CD4-positive, CD25-positive, alpha-beta regulatory T cell (primary cell): Measurements from ENCODE around the gene KMT5C. TPM values are rescaled to one million over a fixed set of nuclear protein-coding genes. Genes with fewer than 3 reads are reported as not detected.

ENCODE experiments used
- ATAC-seq, 2 donors: fragments of 150-1000 bp; cut with Tn5 transposase; one replicate each; pipeline ENCODE4 v1.10.0; 2021; ENCODE audit warnings: low read depth in 2 of 2, moderate number of reproducible peaks in 2 of 2, moderate library complexity in 1 of 2
- DNase-seq, 3 donors: peaks; one replicate each; pipeline versions ENCODE4 v3.0.0 to v3.0.0-alpha.2; 2012 to 2022; ENCODE audit warnings: mixed read lengths in 1 of 3
- H3K27ac ChIP-seq: one replicate; pipeline ENCODE4 v1.7.0; 2013; ENCODE audit warnings: mild to moderate bottlenecking, low read length; ENCODE audit not compliant: insufficient read depth, poor library complexity, severe bottlenecking
- H3K27me3 ChIP-seq: one replicate; pipeline ENCODE4 v1.7.0; 2013; ENCODE audit warnings: low read length; ENCODE audit not compliant: control insufficient read depth, insufficient read depth
- H3K36me3 ChIP-seq: one replicate; pipeline ENCODE4 v1.7.0; 2013; ENCODE audit warnings: mild to moderate bottlenecking, low read length, moderate library complexity; ENCODE audit not compliant: control insufficient read depth, insufficient read depth
- H3K4me1 ChIP-seq: 2 replicates; pipeline ENCODE4 v1.7.0; 2013; ENCODE audit warnings: mild to moderate bottlenecking, low read length; ENCODE audit not compliant: insufficient read depth, control insufficient read depth, poor library complexity, severe bottlenecking
- H3K4me3 ChIP-seq: one replicate; pipeline ENCODE4 v1.7.0; 2013; ENCODE audit warnings: low read depth, mild to moderate bottlenecking, low read length, moderate library complexity
- H3K9me3 ChIP-seq, 2 experiments: 1 replicate in 1 of 2; 2 replicates in 1 of 2; pipeline ENCODE4 v1.7.0; 2013; ENCODE audit warnings: low read length in 2 of 2, mild to moderate bottlenecking in 1 of 2, moderate library complexity in 1 of 2; ENCODE audit not compliant: control insufficient read depth in 2 of 2
- H3K27ac Mint-ChIP-seq, 3 donors: one replicate each; pipeline ENCODE4 v1.8.0; 2020 to 2022; ENCODE audit warnings: mild to moderate bottlenecking in 3 of 3, mixed read lengths in 3 of 3, moderate library complexity in 2 of 3
- H3K27me3 Mint-ChIP-seq: one replicate; pipeline ENCODE4 v1.8.0; 2022; ENCODE audit warnings: mild to moderate bottlenecking, mixed read lengths
- H3K36me3 Mint-ChIP-seq: one replicate; pipeline ENCODE4 v1.8.0; 2020; ENCODE audit warnings: mixed read lengths
- H3K4me1 Mint-ChIP-seq, 4 donors: one replicate each; pipeline ENCODE4 v1.8.0; 2020 to 2022; ENCODE audit warnings: mixed read lengths in 4 of 4, mild to moderate bottlenecking in 1 of 4
- H3K4me3 Mint-ChIP-seq, 4 donors: one replicate each; pipeline ENCODE4 v1.8.0; 2020 to 2022; ENCODE audit warnings: mild to moderate bottlenecking in 4 of 4, mixed read lengths in 4 of 4, moderate library complexity in 3 of 4
- H3K9me3 Mint-ChIP-seq, 7 donors: one replicate each; pipeline ENCODE4 v1.8.0; 2020 to 2022; ENCODE audit warnings: mixed read lengths in 7 of 7, mild to moderate bottlenecking in 3 of 7, moderate library complexity in 2 of 7
- polyA plus RNA-seq, 4 donors: library from polyadenylated mRNA; unstranded; fragments of 300-500 nt; fragmentation: Illumina TruSeq; gene quantifications; one replicate each; pipeline ENCODE4 v1.2.3, GENCODE V29; 2021
- total RNA-seq: library from RNA; stranded (reverse); gene quantifications from one replicate; pipeline ENCODE4 v1.2.3, GENCODE V29; 2022

The KMT5C gene
- total and polyA plus RNA-seq, 5 donors from 2014 or later: 0.98 to 69.6 (median 1.2) TPM

DNA sequence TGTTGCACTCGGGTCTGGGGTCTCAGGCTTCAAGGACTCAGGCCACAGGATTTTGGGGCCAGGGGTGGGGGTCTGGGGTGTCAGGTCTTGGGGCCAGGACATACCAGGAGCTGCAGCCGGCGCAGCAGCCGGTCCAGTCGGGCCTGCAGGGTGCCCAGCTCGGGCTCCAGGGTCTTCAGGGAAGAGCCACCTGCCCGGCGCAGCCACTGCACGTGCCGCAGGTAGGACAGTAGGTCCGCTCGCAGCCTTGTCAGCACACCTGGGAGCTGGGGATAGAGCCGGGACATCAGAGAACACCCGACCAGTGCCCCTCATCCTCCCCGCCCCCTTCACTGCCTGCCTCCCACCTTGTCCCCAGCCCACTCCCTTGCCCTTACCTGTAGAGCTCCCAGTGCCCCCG lies 28.4 kb downstream of the KMT5C start:
- Mint-ChIP-seq H3K27me3 (peaks cover 52% of the 10 kb centered on the region), H3K4me3 (no peak overlapping the region), H3K4me1 (peaks cover 0 to 10% (median 4%) of the 10 kb centered on the region in 4 donors), H3K27ac (no peak overlapping the region), H3K9me3 (peaks cover 0 to 6% (median 0%) of the 10 kb centered on the region in 7 donors), H3K36me3 (no peaks in the 10 kb centered on the region)
- DNase-seq: no peak
- H3K4me3 ChIP-seq: no peak overlapping the region
- H3K27ac ChIP-seq: no peak overlapping the region
- no peak for ATAC-seq
- no peaks in the 10 kb centered on the region for H3K36me3 ChIP-seq
- no peaks in the 10 kb centered on the region for H3K9me3 ChIP-seq
- H3K4me1 ChIP-seq: peaks cover 13% of the 10 kb centered on the region
- H3K27me3 ChIP-seq: peaks cover 8% of the 10 kb centered on the region

DNA sequence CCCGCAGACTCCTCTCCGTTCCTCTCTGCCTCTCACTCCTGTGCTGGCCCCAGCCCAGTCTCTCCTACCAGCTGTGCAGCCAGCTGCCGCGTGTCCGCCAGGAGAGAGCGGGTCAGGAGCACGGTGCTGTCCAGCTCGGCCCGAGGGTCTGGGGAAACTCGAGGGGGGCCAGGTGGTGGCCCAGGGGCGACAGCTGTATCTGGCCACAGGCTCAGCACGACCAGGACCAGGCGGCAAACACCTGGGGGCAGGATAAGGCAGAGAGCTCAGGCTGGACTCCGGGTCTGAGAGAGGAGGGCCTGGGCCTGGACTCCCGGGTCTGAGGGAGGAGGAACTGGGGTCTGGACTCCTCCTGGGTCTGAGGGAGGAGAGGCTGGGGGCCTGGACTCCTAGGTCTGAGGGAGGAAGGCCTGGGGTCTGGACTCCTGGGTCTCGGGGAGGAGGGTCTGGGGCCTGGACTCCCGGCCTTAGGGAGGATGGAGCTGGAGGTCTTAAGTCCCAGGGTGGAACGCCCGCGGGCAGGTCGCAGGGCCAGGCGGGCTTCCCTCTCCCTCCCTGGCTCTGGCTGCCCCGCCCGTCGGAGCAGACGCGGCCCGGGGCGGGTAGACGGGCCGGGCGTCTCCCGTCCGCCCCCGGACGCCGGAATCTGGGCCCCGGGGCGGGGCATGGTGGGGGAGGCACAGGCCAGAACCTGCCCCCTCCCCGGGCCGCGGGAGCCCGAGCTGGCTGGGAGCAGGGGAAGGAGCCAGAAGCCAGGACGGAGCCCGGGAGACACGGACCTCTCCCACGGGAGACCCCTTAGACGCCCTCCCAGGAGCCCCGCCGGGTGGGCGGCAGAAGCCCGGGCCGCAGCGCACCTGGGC lies 29.3 kb downstream of the KMT5C start:
- no peaks in the 10 kb centered on the region for H3K9me3 ChIP-seq
- Mint-ChIP-seq H3K4me1 (peaks cover 0 to 14% (median 7%) of the 10 kb centered on the region in 4 donors), H3K27ac (no peak overlapping the region), H3K27me3 (peaks cover 58% of the 10 kb centered on the region), H3K4me3 (peak overlapping the region in 1 of 4 donors; percentile 22), H3K36me3 (no peaks in the 10 kb centered on the region), H3K9me3 (peaks cover 0 to 6% (median 0%) of the 10 kb centered on the region in 7 donors)
- no peak overlapping the region for H3K27ac ChIP-seq
- peaks cover 13% of the 10 kb centered on the region for H3K4me1 ChIP-seq
- no peaks in the 10 kb centered on the region for H3K36me3 ChIP-seq
- peak in 1 of 3 donors; percentile 20 for DNase-seq
- no peak for ATAC-seq
- H3K27me3 ChIP-seq: peaks cover 8% of the 10 kb centered on the region
- no peak overlapping the region for H3K4me3 ChIP-seq

DNA sequence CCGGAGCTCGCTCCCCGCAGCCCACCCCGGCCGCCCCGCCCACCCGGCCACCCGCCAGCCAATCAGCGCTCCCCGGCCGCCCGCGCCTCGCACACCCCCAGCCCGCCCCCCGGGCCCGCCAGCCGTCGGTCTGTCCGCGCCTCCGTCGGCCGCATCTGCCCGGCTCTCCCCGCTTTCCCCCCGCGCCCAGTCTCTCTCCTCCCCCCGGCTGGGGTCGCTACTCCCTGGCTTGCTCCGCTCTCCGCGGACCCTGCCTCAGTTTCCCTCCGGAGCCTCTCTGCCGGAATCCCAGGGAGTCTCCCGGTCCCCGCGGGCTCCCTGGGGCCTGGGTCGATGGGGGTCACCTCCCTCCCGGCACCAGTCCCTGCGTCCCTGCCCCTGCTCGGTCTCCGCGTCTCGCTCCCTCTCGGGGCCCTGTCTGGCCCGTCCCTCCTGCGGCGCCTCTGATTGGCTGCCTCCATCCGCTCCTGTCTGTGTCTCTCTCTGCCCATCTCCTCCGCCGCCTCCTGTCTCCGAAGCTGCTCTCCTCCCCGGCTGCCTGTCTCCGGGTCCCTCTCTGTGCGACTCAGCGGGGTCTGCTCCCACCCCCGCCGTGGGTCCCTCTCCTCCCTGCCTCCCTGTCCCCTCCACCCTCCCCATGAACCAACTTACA lies 30.1 kb downstream of the KMT5C start:
- Histone ChIP-seq H3K36me3 (no peaks in the 10 kb centered on the region), H3K9me3 (no peaks in the 10 kb centered on the region), H3K27me3 (peaks cover 8% of the 10 kb centered on the region), H3K4me1 (peaks cover 13% of the 10 kb centered on the region), H3K4me3 (no peak overlapping the region), H3K27ac (no peak overlapping the region)
- DNase-seq: peak in 2 of 3 donors; percentile 30 to 40
- peak in 1 of 2 donors; percentile 43 for ATAC-seq
- Mint-ChIP-seq H3K4me1 (peaks cover 0 to 14% (median 7%) of the 10 kb centered on the region in 4 donors), H3K9me3 (peaks cover 0 to 6% (median 0%) of the 10 kb centered on the region in 7 donors), H3K4me3 (peak overlapping the region in 3 of 4 donors; percentile 73 to 77 (median 74)), H3K36me3 (no peaks in the 10 kb centered on the region), H3K27me3 (peaks cover 59% of the 10 kb centered on the region), H3K27ac (peak overlapping the region in 1 of 3 donors; percentile 75)

DNA sequence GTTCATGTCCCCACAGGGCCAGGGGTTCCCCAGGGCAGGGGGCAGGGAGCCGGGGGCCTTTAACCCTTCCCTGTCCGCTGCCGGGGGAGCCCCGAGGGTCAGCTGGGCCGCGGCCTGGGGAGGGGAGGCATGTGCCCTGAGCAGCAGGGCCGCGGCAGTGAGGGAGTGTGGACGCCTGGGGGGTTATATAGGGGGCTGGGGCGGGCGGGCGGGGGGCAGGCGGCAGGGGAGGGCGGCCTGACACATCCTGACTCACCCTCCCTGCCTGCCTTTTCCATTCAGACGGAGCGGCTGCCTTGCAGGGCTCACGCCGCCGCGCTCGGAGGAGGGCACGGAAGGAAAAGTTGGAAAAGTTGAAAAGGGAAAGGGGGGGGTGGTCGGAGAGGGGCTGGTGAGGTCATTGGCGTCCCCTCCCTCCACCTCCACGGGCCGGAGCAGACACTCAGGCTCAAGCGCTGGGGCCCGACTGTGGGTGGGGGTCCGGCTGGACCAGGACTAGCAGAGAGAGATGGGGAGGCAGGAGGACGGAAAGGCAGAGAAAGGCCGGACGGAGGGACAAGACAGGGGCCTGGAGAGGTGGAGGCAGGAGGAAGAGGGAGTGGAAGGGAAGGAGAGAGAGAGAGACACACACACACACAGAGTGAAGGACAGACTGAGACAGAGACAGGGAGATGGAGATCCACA lies 30.8 kb downstream of the KMT5C start, which contains the start of gene IL11:
TSS of gene IL11 (minus strand) at position 159 of the 684 bp plus-strand sequence. CDS start at position 6, 153 bp downstream.
- no peak for ATAC-seq
- no peak for DNase-seq
- peak within 1 kb of the TSS in 3 of 4 donors; percentile 73 to 77 (median 74) for H3K4me3 Mint-ChIP-seq
- peaks cover 0 to 6% (median 0%) of the 10 kb centered on the region in 7 donors for H3K9me3 Mint-ChIP-seq
- H3K4me1 Mint-ChIP-seq: peaks cover 0 to 14% (median 7%) of the 10 kb centered on the region in 4 donors
- no peak within 1 kb of the TSS for H3K4me3 ChIP-seq
- H3K27ac Mint-ChIP-seq: peak within 1 kb of the TSS in 1 of 3 donors; percentile 75
- H3K4me1 ChIP-seq: peaks cover 13% of the 10 kb centered on the region
- no peaks in the 10 kb centered on the region for H3K36me3 ChIP-seq
- H3K9me3 ChIP-seq: no peaks in the 10 kb centered on the region
- H3K27ac ChIP-seq: no peak within 1 kb of the TSS
- H3K27me3 Mint-ChIP-seq: peaks cover 58% of the 10 kb centered on the region
- H3K27me3 ChIP-seq: peaks cover 8% of the 10 kb centered on the region
- H3K36me3 Mint-ChIP-seq: no peaks in the 10 kb centered on the region

GRCh38 chr19:55372316-55373081 lies 32.8 kb downstream of the KMT5C start:
- H3K27me3 Mint-ChIP-seq: peaks cover 55% of the 10 kb centered on the region
- H3K9me3 Mint-ChIP-seq: peaks cover 0 to 7% (median 0%) of the 10 kb centered on the region in 7 donors
- no peak overlapping the region for H3K27ac ChIP-seq
- peak overlapping the region in 1 of 4 donors; percentile 32 for H3K4me3 Mint-ChIP-seq
- H3K4me1 ChIP-seq: peaks cover 13% of the 10 kb centered on the region
- ATAC-seq (no peak), DNase-seq (no peak)
- H3K4me3 ChIP-seq: no peak overlapping the region
- H3K27me3 ChIP-seq: peaks cover 8% of the 10 kb centered on the region
- no peak overlapping the region for H3K27ac Mint-ChIP-seq
- H3K9me3 ChIP-seq: no peaks in the 10 kb centered on the region
- H3K4me1 Mint-ChIP-seq: peaks cover 0 to 14% (median 7%) of the 10 kb centered on the region in 4 donors
- H3K36me3 ChIP-seq: no peaks in the 10 kb centered on the region
- H3K36me3 Mint-ChIP-seq: no peaks in the 10 kb centered on the region

DNA sequence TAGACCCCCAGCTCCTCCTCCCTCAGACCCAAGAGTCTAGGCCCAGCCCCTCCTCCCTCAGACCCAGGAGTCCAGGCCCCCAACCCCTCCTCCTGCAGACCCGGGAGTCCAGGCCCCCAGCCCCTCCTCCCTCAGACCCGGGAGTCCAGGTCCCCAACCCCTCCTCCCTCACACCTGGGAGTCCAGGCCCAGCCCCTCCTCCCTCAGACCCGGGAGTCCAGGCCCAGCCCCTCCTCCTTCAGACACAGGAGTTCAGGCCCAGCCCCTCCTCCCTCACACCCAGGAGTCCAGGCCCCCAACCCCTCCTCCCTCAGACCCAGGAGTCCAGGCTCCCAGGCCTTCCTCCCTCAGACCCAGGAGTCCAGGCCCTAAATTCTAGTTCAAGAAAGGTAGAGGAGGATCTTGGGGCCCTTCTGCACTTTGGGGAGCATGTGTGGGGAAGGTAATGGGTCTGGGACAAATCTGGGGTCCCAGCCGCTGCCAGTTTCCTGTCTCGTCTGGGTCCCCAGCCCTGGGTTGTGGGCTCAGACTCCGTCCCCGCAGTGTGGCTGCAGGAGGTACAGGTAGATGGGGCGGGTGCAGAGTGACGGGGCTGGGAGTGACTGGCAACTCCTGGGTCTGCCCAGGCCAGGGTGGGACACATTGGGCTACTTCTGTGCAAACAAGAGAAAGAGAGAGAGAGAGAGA lies 33.8 kb downstream of the KMT5C start:
- peaks cover 47% of the 10 kb centered on the region for H3K27me3 Mint-ChIP-seq
- no peak overlapping the region for H3K27ac Mint-ChIP-seq
- H3K27ac ChIP-seq: no peak overlapping the region

More for the DNA sequence above, 33.8 kb downstream of the KMT5C start:
- H3K4me3 Mint-ChIP-seq: no peak overlapping the region
- no peaks in the 10 kb centered on the region for H3K36me3 Mint-ChIP-seq
- no peak for DNase-seq
- ATAC-seq: no peak
- peaks cover 13% of the 10 kb centered on the region for H3K4me1 ChIP-seq
- peaks cover 8% of the 10 kb centered on the region for H3K27me3 ChIP-seq
- H3K4me1 Mint-ChIP-seq: peaks cover 0 to 14% (median 7%) of the 10 kb centered on the region in 4 donors
- H3K9me3 Mint-ChIP-seq: peaks cover 0 to 7% (median 0%) of the 10 kb centered on the region in 7 donors
- H3K9me3 ChIP-seq: no peaks in the 10 kb centered on the region
- H3K36me3 ChIP-seq: no peaks in the 10 kb centered on the region
- H3K4me3 ChIP-seq: no peak overlapping the region
